Peyer's patch (tissue), 4 donors: ENCODE measurements around the gene ZG16.

ENCODE experiments used
- POLR2A ChIP-seq, 2 donors: fragments of 450-650 bp; IDR thresholded peaks; one replicate each; pipeline ENCODE4 v1.5.1; 2017; ENCODE audit warnings: antibody characterized with exemption in 2 of 2, mild to moderate bottlenecking in 2 of 2, moderate library complexity in 2 of 2
- TF ChIP-seq, protein P1 (sequence below), 6 experiments: fragments of 450-650 bp in 4 of 6; fragments of 200-600 bp in 2 of 6; sonication (generic) in 1 of 6; IDR thresholded peaks; one replicate each; pipeline ENCODE4 v1.5.1; 2017 to 2019; ENCODE audit warnings: antibody characterized with exemption in 6 of 6, mild to moderate bottlenecking in 3 of 6, moderate library complexity in 1 of 6

DNA sequence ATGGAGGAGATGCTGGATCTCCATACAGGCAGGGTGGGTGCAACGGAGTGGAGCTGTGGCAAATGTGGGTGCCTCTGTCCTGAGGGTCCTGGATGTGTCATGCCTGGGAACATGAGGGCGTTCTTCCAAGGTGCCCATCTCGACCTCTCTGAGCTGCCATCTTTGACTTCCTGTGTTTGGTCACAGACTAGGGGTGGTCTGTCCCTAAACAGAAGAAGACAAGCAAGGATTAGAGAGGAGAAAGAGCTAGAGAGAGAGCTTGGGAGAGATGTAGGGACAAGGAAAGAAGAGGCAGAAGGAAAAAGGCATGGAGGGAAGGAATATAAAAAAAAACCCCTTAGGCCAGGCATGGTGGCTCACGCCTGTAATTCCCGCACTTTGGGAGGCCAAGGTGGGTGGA lies 3.3 kb upstream of the ZG16 start:
- TF ChIP-seq, protein P1, sequence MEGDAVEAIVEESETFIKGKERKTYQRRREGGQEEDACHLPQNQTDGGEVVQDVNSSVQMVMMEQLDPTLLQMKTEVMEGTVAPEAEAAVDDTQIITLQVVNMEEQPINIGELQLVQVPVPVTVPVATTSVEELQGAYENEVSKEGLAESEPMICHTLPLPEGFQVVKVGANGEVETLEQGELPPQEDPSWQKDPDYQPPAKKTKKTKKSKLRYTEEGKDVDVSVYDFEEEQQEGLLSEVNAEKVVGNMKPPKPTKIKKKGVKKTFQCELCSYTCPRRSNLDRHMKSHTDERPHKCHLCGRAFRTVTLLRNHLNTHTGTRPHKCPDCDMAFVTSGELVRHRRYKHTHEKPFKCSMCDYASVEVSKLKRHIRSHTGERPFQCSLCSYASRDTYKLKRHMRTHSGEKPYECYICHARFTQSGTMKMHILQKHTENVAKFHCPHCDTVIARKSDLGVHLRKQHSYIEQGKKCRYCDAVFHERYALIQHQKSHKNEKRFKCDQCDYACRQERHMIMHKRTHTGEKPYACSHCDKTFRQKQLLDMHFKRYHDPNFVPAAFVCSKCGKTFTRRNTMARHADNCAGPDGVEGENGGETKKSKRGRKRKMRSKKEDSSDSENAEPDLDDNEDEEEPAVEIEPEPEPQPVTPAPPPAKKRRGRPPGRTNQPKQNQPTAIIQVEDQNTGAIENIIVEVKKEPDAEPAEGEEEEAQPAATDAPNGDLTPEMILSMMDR (IDR thresholded peaks at IDR 0.05), result no peak
- no peak for TF ChIP-seq POLR2A (IDR thresholded peaks at IDR 0.05)
